Ishikawa (cell line): ENCODE data around the gene C3.

Experiments used
- CEBPB ChIP-seq: IDR thresholded peaks from 2 replicates; pipeline ENCODE4 v1.6.1; 2012
- CREB1 ChIP-seq: IDR thresholded peaks from 2 replicates; pipeline ENCODE4 v1.6.1; 2012; ENCODE audit warnings: low read depth
- EGR1 ChIP-seq: IDR thresholded peaks from 2 replicates; pipeline ENCODE4 v1.6.1; 2012
- EP300 ChIP-seq: IDR thresholded peaks from 2 replicates; pipeline ENCODE4 v1.6.1; 2012; ENCODE audit warnings: borderline replicate concordance
- FOXM1 ChIP-seq: IDR thresholded peaks from 2 replicates; pipeline ENCODE4 v1.6.1; 2012; ENCODE audit warnings: low read depth, borderline replicate concordance
- NFIC ChIP-seq: IDR thresholded peaks from 2 replicates; pipeline ENCODE4 v1.6.1; 2012
- RAD21 ChIP-seq: IDR thresholded peaks from 2 replicates; pipeline ENCODE4 v1.6.1; 2012; ENCODE audit warnings: low read depth
- TAF1 ChIP-seq: IDR thresholded peaks from 2 replicates; pipeline ENCODE4 v1.6.1; 2012; ENCODE audit warnings: low read depth, mild to moderate bottlenecking
- TCF12 ChIP-seq: IDR thresholded peaks from 2 replicates; pipeline ENCODE4 v1.6.1; 2012; ENCODE audit warnings: low read depth
- TEAD4 ChIP-seq: IDR thresholded peaks from 2 replicates; pipeline ENCODE4 v1.6.1; 2012
- YY1 ChIP-seq: IDR thresholded peaks from 2 replicates; pipeline ENCODE4 v1.6.1; 2012; ENCODE audit warnings: low read depth
- ZBTB7A ChIP-seq: IDR thresholded peaks from 2 replicates; pipeline ENCODE4 v1.6.1; 2012; ENCODE audit warnings: low read depth
- TF ChIP-seq, protein P1 (sequence below): IDR thresholded peaks from 2 replicates; pipeline ENCODE4 v1.6.1; 2012
- TF ChIP-seq, protein P2 (sequence below): IDR thresholded peaks from 2 replicates; pipeline ENCODE4 v1.6.1; 2012
- TF ChIP-seq, protein P3 (sequence below): IDR thresholded peaks from 2 replicates; pipeline ENCODE4 v1.6.1; 2012; ENCODE audit warnings: low read depth, mild to moderate bottlenecking

Gene C3

DNA sequence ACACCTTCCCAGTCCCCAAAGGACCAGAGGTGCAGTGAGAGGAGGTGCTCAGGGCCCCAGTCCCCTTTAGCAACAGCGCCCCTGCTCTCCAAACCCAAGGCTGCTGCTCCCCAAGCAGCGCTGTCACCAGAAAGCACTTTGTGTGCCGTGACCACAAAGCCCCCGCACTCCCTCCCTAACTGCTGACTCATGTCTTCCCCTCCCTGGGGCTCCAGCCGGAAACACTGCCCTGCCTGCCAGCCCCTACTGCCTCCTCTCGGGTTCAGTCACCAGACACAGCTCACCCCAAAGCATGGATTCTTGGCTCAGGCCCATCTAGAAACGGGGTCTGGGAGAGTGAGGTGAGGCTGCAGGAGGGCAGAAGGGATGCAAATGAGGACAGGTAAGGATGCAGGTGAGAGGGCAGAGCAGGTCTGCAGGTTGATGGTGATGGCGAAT, 45.6 kb downstream of the C3 start:
- TF ChIP-seq CEBPB = no peak
- no peak for TF ChIP-seq YY1
- TF ChIP-seq, protein P1, sequence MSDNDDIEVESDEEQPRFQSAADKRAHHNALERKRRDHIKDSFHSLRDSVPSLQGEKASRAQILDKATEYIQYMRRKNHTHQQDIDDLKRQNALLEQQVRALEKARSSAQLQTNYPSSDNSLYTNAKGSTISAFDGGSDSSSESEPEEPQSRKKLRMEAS = no peak
- TF ChIP-seq, protein P2, sequence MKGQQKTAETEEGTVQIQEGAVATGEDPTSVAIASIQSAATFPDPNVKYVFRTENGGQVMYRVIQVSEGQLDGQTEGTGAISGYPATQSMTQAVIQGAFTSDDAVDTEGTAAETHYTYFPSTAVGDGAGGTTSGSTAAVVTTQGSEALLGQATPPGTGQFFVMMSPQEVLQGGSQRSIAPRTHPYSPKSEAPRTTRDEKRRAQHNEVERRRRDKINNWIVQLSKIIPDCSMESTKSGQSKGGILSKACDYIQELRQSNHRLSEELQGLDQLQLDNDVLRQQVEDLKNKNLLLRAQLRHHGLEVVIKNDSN = no peak
- TF ChIP-seq FOXM1 = no peak
- TF ChIP-seq EGR1 = no peak
- no peak for TF ChIP-seq TAF1
- no peak for TF ChIP-seq CREB1
- TF ChIP-seq, protein P3, sequence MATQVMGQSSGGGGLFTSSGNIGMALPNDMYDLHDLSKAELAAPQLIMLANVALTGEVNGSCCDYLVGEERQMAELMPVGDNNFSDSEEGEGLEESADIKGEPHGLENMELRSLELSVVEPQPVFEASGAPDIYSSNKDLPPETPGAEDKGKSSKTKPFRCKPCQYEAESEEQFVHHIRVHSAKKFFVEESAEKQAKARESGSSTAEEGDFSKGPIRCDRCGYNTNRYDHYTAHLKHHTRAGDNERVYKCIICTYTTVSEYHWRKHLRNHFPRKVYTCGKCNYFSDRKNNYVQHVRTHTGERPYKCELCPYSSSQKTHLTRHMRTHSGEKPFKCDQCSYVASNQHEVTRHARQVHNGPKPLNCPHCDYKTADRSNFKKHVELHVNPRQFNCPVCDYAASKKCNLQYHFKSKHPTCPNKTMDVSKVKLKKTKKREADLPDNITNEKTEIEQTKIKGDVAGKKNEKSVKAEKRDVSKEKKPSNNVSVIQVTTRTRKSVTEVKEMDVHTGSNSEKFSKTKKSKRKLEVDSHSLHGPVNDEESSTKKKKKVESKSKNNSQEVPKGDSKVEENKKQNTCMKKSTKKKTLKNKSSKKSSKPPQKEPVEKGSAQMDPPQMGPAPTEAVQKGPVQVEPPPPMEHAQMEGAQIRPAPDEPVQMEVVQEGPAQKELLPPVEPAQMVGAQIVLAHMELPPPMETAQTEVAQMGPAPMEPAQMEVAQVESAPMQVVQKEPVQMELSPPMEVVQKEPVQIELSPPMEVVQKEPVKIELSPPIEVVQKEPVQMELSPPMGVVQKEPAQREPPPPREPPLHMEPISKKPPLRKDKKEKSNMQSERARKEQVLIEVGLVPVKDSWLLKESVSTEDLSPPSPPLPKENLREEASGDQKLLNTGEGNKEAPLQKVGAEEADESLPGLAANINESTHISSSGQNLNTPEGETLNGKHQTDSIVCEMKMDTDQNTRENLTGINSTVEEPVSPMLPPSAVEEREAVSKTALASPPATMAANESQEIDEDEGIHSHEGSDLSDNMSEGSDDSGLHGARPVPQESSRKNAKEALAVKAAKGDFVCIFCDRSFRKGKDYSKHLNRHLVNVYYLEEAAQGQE = no peak
- no peak for TF ChIP-seq RAD21
- TF ChIP-seq TEAD4 = no peak

DNA sequence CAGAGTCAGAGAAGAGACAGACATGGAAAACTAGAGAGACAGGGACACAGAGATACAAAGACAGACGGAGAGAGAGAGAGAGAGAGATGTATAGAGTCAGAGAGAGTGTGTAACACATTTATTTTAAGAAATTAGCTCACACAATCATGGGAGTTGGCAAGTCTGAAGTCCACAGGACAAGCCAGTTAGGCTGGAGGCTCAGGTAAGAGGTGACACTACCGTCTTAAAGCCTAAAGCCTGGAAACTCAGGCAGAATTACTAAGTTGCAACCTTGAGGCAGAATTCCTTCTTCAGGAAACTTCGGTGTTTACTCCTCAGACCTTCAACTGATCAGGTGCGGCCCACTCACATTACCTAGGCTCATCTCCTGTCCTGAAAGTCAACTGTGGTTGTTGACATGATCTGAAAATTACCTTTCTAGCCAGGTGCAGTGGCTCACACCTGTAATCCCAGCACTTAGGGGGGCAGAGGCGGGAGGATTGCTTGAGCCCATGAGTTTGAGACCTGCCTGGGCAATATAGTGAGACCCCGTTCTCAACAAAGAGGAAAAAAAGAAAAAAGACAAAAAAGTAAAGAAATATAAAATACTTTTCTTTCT, 47.7 kb downstream of the C3 start:
- TF ChIP-seq EP300 = no peak
- no peak for TF ChIP-seq ZBTB7A
- no peak for TF ChIP-seq TEAD4
- TF ChIP-seq, protein P3 = no peak
- no peak for TF ChIP-seq CEBPB
- TF ChIP-seq RAD21 = no peak
- no peak for TF ChIP-seq TAF1
- TF ChIP-seq CREB1 = no peak
- TF ChIP-seq, protein P1 = no peak
- TF ChIP-seq NFIC = no peak
- no peak for TF ChIP-seq EGR1
- TF ChIP-seq, protein P2 = no peak
- TF ChIP-seq FOXM1 = no peak
- TF ChIP-seq YY1 = no peak
- no peak for TF ChIP-seq TCF12

DNA sequence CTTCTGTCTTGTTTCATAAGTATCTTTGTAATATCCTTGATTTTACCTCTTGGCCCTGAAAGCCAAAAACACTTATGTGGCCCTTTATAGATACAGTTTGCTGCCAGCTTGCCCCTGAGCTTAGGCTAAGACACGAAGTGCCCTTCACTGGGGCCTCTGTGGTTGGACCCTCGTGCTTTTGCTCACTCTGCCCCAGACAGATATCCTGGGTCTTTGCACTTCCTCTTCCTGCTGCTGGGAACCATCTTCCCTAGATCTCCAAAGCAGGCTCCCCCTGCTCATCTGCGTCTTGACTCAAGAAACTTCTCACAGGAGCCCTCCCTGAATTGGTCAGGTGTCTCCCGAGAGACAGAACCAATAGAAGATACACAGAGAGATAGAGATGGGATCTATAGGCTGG, 48.5 kb downstream of the C3 start:
- TF ChIP-seq FOXM1 = no peak
- no peak for TF ChIP-seq CEBPB
- no peak for TF ChIP-seq NFIC
- no peak for TF ChIP-seq CREB1
- TF ChIP-seq TCF12 = no peak
- no peak for TF ChIP-seq RAD21
- TF ChIP-seq TEAD4 = no peak
- TF ChIP-seq YY1 = no peak
- no peak for TF ChIP-seq ZBTB7A
- TF ChIP-seq, protein P2 = no peak
- TF ChIP-seq, protein P3 = no peak
- TF ChIP-seq EP300 = no peak
- TF ChIP-seq TAF1 = no peak
- TF ChIP-seq, protein P1 = no peak
- TF ChIP-seq EGR1 = no peak

DNA sequence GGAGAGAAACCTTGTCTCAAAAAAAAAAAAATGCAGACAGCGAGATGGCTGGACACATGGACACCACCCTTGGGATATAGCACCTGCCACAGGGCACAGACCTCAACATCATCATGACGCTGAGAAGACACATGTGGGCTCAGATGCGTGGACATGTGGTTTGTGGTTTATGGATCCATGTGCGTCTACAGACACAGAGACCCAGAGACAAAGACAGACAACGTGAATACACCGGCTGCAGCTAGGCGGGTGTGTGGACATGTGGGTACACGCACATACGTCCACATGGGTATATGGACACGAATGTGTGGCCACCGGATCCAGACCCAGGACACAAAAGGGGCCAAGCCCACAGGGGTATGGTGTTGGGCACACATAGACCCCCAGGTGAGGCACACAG, 51.8 kb downstream of the C3 start:
- TF ChIP-seq TEAD4 (no peak), TCF12 (no peak), FOXM1 (no peak), NFIC (no peak), YY1 (no peak)
- TF ChIP-seq, protein P3 = no peak
